Eye (tissue), 1 donor: Measurements from ENCODE around the gene CCDC102B.

Experiments used
- DNase-seq: peaks from one replicate; pipeline ENCODE4 v3.0.0-alpha.2; 2015

The CCDC102B gene

GRCh38 chr18:69097349-69097748 lies 299.5 kb downstream of the CCDC102B start:
- DNase-seq = no peak

DNA sequence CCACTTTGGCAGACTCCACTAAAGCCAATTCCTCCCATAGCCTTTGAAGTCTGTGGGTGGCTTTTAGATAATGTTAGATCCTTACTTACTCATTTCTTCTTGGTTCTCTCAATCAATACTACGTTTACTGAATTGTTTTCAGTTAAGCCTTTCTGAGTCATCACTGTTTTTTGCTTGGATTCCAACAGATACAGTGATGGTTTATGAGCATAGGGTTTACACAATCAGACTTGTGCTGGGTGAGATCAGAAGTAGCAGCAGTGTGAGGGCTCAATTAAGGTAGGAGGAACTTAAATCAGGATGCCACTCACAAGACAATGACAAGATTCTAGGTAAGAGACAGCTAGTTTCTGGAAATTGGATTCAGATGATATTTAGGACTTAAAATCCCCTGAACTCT lies 305.1 kb downstream of the CCDC102B start:
- no peak for DNase-seq
